GM12878 (cell line): ENCODE results near the gene GABBR2. TPM values are rescaled to one million over a fixed set of nuclear protein-coding genes. Genes with fewer than 3 reads are reported as not detected.

Experiments
- ATAC-seq: fragments of 200-7000 bp; cut with Tn5 transposase; 3 replicates; pipeline ENCODE4 v1.9.1; 2020; ENCODE audit warnings: mild to moderate bottlenecking, moderate library complexity
- BruUV-seq: library from RNA; stranded (reverse); fragments of 400-500 nt; replicated peaks from 2 replicates; lab custom pipeline; 2021; lab: Mats Ljungman, UMichigan
- CTCF ChIA-PET: fragments of 300-600 bp; sonication (Branson Sonifier 250); formaldehyde crosslinking; extraction: SDS; loops from one replicate; lab custom pipeline; 2021; ENCODE audit warnings: inconsistent platforms; lab: Yijun Ruan, JAX
- POLR2A ChIA-PET: fragments of 350-600 bp; formaldehyde crosslinking; extraction: SDS; loops from one replicate; lab custom pipeline; 2021; ENCODE audit warnings: inconsistent platforms; lab: Charles Lee
- RAD21 ChIA-PET: fragments of 300-600 bp; sonication (Branson Sonifier 250); formaldehyde crosslinking; loops from one replicate; lab custom pipeline; 2023; ENCODE audit warnings: antibody characterized with exemption; ENCODE audit not compliant: unreplicated experiment; lab: Charles Lee
- SMC1A ChIA-PET: fragments of 300-600 bp; sonication (Branson Sonifier 250); formaldehyde crosslinking; loops from one replicate; lab custom pipeline; 2023; ENCODE audit not compliant: unreplicated experiment, uncharacterized antibody; lab: Charles Lee
- DNase-seq: peaks from one replicate; pipeline ENCODE4 v3.0.0-alpha.2; 2011; ENCODE audit warnings: low read depth, low spot score
- FAIRE-seq: peaks from 3 replicates; lab custom pipeline; 2011; peaks lifted over from hg19 to GRCh38; lab: Jason Lieb, UNC
- H2AFZ ChIP-seq: 2 replicates; pipeline ENCODE4 v1.6.0; 2011; ENCODE audit warnings: low read depth, low read length, control low read depth; ENCODE audit not compliant: control insufficient read depth
- H3K27ac ChIP-seq: 2 replicates; pipeline ENCODE4 v1.5.1; 2011; ENCODE audit warnings: control low read depth; ENCODE audit not compliant: control insufficient read depth, insufficient read depth
- H3K27me3 ChIP-seq, 2 experiments: replicated peaks in 1 of 2; 2 replicates each; pipeline versions ENCODE4 v1.6.0 to v1.6.1; 2011; ENCODE audit warnings: low read length in 1 of 2; ENCODE audit not compliant: control insufficient read depth in 2 of 2, insufficient read depth in 2 of 2
- H3K36me3 ChIP-seq, 2 experiments: 2 replicates each; pipeline ENCODE4 v1.5.1; 2011; ENCODE audit warnings: low read length in 1 of 2; ENCODE audit not compliant: control insufficient read depth in 2 of 2, insufficient read depth in 2 of 2
- H3K4me1 ChIP-seq: 2 replicates; pipeline ENCODE4 v1.6.1; 2011; ENCODE audit warnings: mild to moderate bottlenecking, low read length, moderate library complexity, mixed read lengths; ENCODE audit not compliant: control insufficient read depth, insufficient read depth
- H3K4me2 ChIP-seq: 2 replicates; pipeline ENCODE4 v1.6.0; 2011; ENCODE audit warnings: control low read depth; ENCODE audit not compliant: control insufficient read depth, insufficient read depth
- H3K4me3 ChIP-seq: fragments of 200-600 bp; sonication (generic); 2 replicates; pipeline ENCODE4 v1.5.1; 2016
- H3K79me2 ChIP-seq: 2 replicates; pipeline ENCODE4 v1.6.0; 2011; ENCODE audit warnings: low read length; ENCODE audit not compliant: control insufficient read depth, insufficient read depth
- H3K9ac ChIP-seq: 2 replicates; pipeline ENCODE4 v1.8.0; 2011; ENCODE audit warnings: low read length, control low read depth, mixed read lengths; ENCODE audit not compliant: control insufficient read depth, insufficient read depth
- H3K9me3 ChIP-seq: replicated peaks from 3 replicates; pipeline ENCODE4 v1.5.1; 2011; ENCODE audit warnings: mild to moderate bottlenecking, low read length; ENCODE audit not compliant: control insufficient read depth, insufficient read depth
- H4K20me1 ChIP-seq: 2 replicates; pipeline ENCODE4 v1.6.0; 2011; ENCODE audit not compliant: control insufficient read depth, insufficient read depth
- BCL3 ChIP-seq: IDR thresholded peaks from 2 replicates; pipeline ENCODE4 v1.6.1; 2011; ENCODE audit warnings: borderline replicate concordance, low read depth, mild to moderate bottlenecking, moderate library complexity, low read length; ENCODE audit not compliant: insufficient read depth, poor library complexity, severe bottlenecking
- CBX3 ChIP-seq: fragments of 200-600 bp; sonication (generic); IDR thresholded peaks from 2 replicates; pipeline ENCODE4 v1.6.1; 2016; ENCODE audit warnings: low read depth, borderline replicate concordance
- CEBPB ChIP-seq, 2 experiments: fragments of 150-350 bp in 1 of 2; IDR thresholded peaks; 2 replicates each; pipeline ENCODE4 v1.6.1; 2012 to 2014; ENCODE audit warnings: low read depth in 2 of 2, low read length in 2 of 2, borderline replicate concordance in 1 of 2, inconsistent platforms in 1 of 2
- EED ChIP-seq: sonication (generic); IDR thresholded peaks from 2 replicates; pipeline ENCODE4 v1.6.1; 2016; ENCODE audit warnings: antibody characterized with exemption, low read depth
- EP300 ChIP-seq, 2 experiments: fragments of 150-350 bp in 1 of 2; IDR thresholded peaks; 2 replicates each; pipeline ENCODE4 v1.6.1; 2011 to 2012; ENCODE audit warnings: low read depth in 2 of 2, low read length in 2 of 2, borderline replicate concordance in 1 of 2, improper control_type of control experiment in 1 of 2, inconsistent platforms in 1 of 2; ENCODE audit not compliant: control insufficient read depth in 1 of 2
- HDGF ChIP-seq: fragments of 450-650 bp; IDR thresholded peaks from 2 replicates; pipeline ENCODE4 v1.6.1; 2016; ENCODE audit warnings: antibody characterized with exemption
- JUNB ChIP-seq: IDR thresholded peaks from 2 replicates; pipeline ENCODE4 v1.6.1; 2016; ENCODE audit warnings: antibody characterized with exemption, mild to moderate bottlenecking
- LARP7 ChIP-seq: fragments of 450-650 bp; IDR thresholded peaks from 2 replicates; pipeline ENCODE4 v1.6.1; 2017; ENCODE audit warnings: mild to moderate bottlenecking
- MTA2 ChIP-seq: fragments of 450-650 bp; IDR thresholded peaks from 2 replicates; pipeline ENCODE4 v1.6.1; 2016; ENCODE audit warnings: low read depth, mild to moderate bottlenecking, moderate library complexity
- MXI1 ChIP-seq: fragments of 150-350 bp; IDR thresholded peaks from 2 replicates; pipeline ENCODE4 v1.6.1; 2011; ENCODE audit warnings: low read depth, mild to moderate bottlenecking, inconsistent platforms, low read length, improper control_type of control experiment
- NRF1 ChIP-seq: conservative IDR thresholded peaks from 2 replicates; pipeline ENCODE4 v1.6.1; 2011; ENCODE audit warnings: mild to moderate bottlenecking, low read depth, low read length, improper control_type of control experiment
- RAD51 ChIP-seq: fragments of 450-650 bp; IDR thresholded peaks from 2 replicates; pipeline ENCODE4 v1.6.1; 2016; ENCODE audit warnings: moderate library complexity, mild to moderate bottlenecking, inconsistent platforms
- RB1 ChIP-seq: fragments of 450-650 bp; formaldehyde crosslinking; IDR thresholded peaks from 2 replicates; pipeline ENCODE4 v1.6.1; 2017; ENCODE audit warnings: mild to moderate bottlenecking, borderline replicate concordance
- SREBF1 ChIP-seq: IDR thresholded peaks from 2 replicates; pipeline ENCODE4 v1.6.1; 2012; ENCODE audit warnings: mild to moderate bottlenecking, low read length
- SREBF2 ChIP-seq: IDR thresholded peaks from 2 replicates; pipeline ENCODE4 v1.6.1; 2012; ENCODE audit warnings: mild to moderate bottlenecking, low read length
- SUPT20H ChIP-seq: IDR thresholded peaks from 2 replicates; pipeline ENCODE4 v1.6.1; 2011; ENCODE audit warnings: low read depth, mild to moderate bottlenecking, low read length, moderate library complexity, borderline replicate concordance; ENCODE audit not compliant: control insufficient read depth
- TAF1 ChIP-seq: IDR thresholded peaks from 2 replicates; pipeline ENCODE4 v1.6.1; 2011; ENCODE audit warnings: mild to moderate bottlenecking, low read depth, low read length, borderline replicate concordance
- TCF12 ChIP-seq: IDR thresholded peaks from 2 replicates; pipeline ENCODE4 v1.6.1; 2011; ENCODE audit warnings: low read depth, mild to moderate bottlenecking, low read length
- ZNF207 ChIP-seq: fragments of 450-650 bp; IDR thresholded peaks from 2 replicates; pipeline ENCODE4 v1.6.1; 2014; ENCODE audit warnings: antibody characterized with exemption, mild to moderate bottlenecking, borderline replicate concordance
- WGBS: methylation state at CpG from one replicate; pipeline ENCODE4 v1.1.6; 2016; ENCODE audit warnings: low lambda C conversion rate; ENCODE audit not compliant: insufficient replicate concordance, insufficient coverage; ENCODE audit errors: missing lambda C conversion rate; 5-methylcytosine and 5-hydroxymethylcytosine counted together
- in situ Hi-C: fragments of 300-500 bp; cut with MboI; formaldehyde crosslinking; loops from 9 replicates; pipeline ENCODE4 v1.14.3; 2018; ENCODE audit warnings: mixed read lengths
- intact Hi-C: fragments of 100-400 bp; cut with micrococcal nuclease; formaldehyde crosslinking; loops from one replicate; pipeline ENCODE4 v1.14.2; 2022; ENCODE audit not compliant: unreplicated experiment
- polyA plus RNA-seq, 11 experiments: library from polyadenylated mRNA; depleted of rRNA in 4 of 11; unstranded in 6 of 11; stranded (reverse) in 5 of 11; fragments of >200 nt; fragmentation: Nextera tagmentation in 4 of 11; fragmentation: Illumina TruSeq in 1 of 11; extraction: Ambion mirVana in 4 of 11; extraction: Trizol in 1 of 11; gene quantifications; 1 replicate in 1 of 11; 2 replicates in 10 of 11; pipeline versions ENCODE4 v1.2.1 to v1.2.3, GENCODE V29; 2011 to 2016; ENCODE audit warnings: inconsistent platforms in 2 of 11, missing spikeins in 2 of 11, low read depth in 1 of 11
- total RNA-seq, 4 experiments: library from RNA; depleted of rRNA in 3 of 4; stranded (reverse); fragments of >200 nt in 3 of 4; fragmentation: Illumina TruSeq in 1 of 4; extraction: Trizol in 1 of 4; gene quantifications; 2 replicates each; pipeline versions ENCODE4 v1.2.1 to v1.2.3, GENCODE V29; 2013 to 2021

GABBR2 gene
- total and polyA plus RNA-seq, 10 of the 15 experiments (the other 5 are each of a cell fraction or from before 2014, with no cell fraction given), result 0.02 to 2.2 (median 0.06) TPM; not detected in 2

GRCh38 chr9:98732091-98732490, 23.4 kb upstream of the GABBR2 start:
- CTCF ChIA-PET, result no interaction called here
- Histone ChIP-seq H4K20me1 (no peaks in the 10 kb centered on the region), H3K4me1 (no peaks in the 10 kb centered on the region), H3K9ac (no peak overlapping the region), H3K4me3 (no peak overlapping the region), H3K27ac (no peak overlapping the region), H3K27me3 (peaks cover 0 to 3% of the 10 kb centered on the region in 2 experiments; a peak in 2 of 4 replicates), H3K79me2 (no peaks in the 10 kb centered on the region), H2AFZ (no peak overlapping the region), H3K9me3 (no peaks in the 10 kb centered on the region), H3K4me2 (no peak overlapping the region), H3K36me3 (no peaks in the 10 kb centered on the region)
- FAIRE-seq, result no peak
- intact Hi-C loops, result no loop called here
- POLR2A ChIA-PET, result no interaction called here
- no peak for DNase-seq
- RAD21 ChIA-PET, result no interaction called here
- no peak for ATAC-seq
- 53% methylated on average over 10 of the region's 10 CpGs for WGBS
- TF ChIP-seq JUNB (no peak), RAD51 (no peak), MTA2 (no peak), MXI1 (no peak), CBX3 (no peak)
- SMC1A ChIA-PET, result no interaction called here
- BruUV-seq, result no TSS peak
- in situ Hi-C loops, result no loop called here

GRCh38 chr9:98730871-98731270, 22.1 kb upstream of the GABBR2 start:
- Histone ChIP-seq H3K36me3 (no peaks in the 10 kb centered on the region), H3K4me3 (no peak overlapping the region), H3K4me2 (no peak overlapping the region), H3K79me2 (no peaks in the 10 kb centered on the region), H3K27me3 (peaks cover 0 to 4% of the 10 kb centered on the region in 2 experiments; a peak in 2 of 4 replicates), H3K27ac (no peak overlapping the region), H3K9me3 (no peaks in the 10 kb centered on the region), H3K9ac (no peak overlapping the region), H3K4me1 (no peaks in the 10 kb centered on the region)
- intact Hi-C loops, result no loop called here
- ChIA-PET SMC1A (no interaction called here), CTCF (interaction anchor here (1.3 kb wide), 1 partner anchor 44 kb away, joined by 4 read pairs; no protein-coding TSS in a partner anchor)
- in situ Hi-C loops, result no loop called here
- FAIRE-seq (no peak), DNase-seq (peak; percentile 2), ATAC-seq (peak; percentile 67)
- no peak for TF ChIP-seq RB1
- no peak for TF ChIP-seq NRF1
- TF ChIP-seq TCF12, result no peak
- TF ChIP-seq TAF1, result no peak
- no peak for TF ChIP-seq BCL3
- no peak for TF ChIP-seq LARP7
- no peak for TF ChIP-seq CEBPB (IDR thresholded peaks at IDR 0.05; ENCODE audit: borderline replicate concordance in 1 of 2, low read depth in 2 of 2, low read length in 2 of 2)
- no peak for TF ChIP-seq EP300 (IDR thresholded peaks at IDR 0.05; ENCODE audit: borderline replicate concordance in 1 of 2, control insufficient read depth in 1 of 2, low read depth in 2 of 2, low read length in 2 of 2)
- TF ChIP-seq HDGF, result no peak
- no peak for TF ChIP-seq ZNF207
- TF ChIP-seq EED, result no peak
- TF ChIP-seq SUPT20H, result no peak
- no peak for TF ChIP-seq SREBF2
- TF ChIP-seq SREBF1, result no peak
- TF ChIP-seq, all 136 proteins: peak for 0
- WGBS, result 33% methylated on average over 5 of the region's 5 CpGs
- H4K20me1 ChIP-seq, result no peaks in the 10 kb centered on the region
- no peak overlapping the region for H2AFZ ChIP-seq
- BruUV-seq, result no TSS peak
- ChIA-PET RAD21 (no interaction called here), POLR2A (no interaction called here)
